BE2C (cell line): ENCODE data around the gene LRRTM4.

Experiments used
- DNase-seq: peaks from one replicate; pipeline ENCODE4 v3.0.0-alpha.2; 2020
- H3K27me3 ChIP-seq: fragments of 250-450 bp; sonication (Bioruptor Pico); 2 replicates; pipeline ENCODE4 v1.5.1; 2020; ENCODE audit warnings: mild to moderate bottlenecking
- H3K36me3 ChIP-seq: fragments of 250-450 bp; sonication (Bioruptor Pico); 2 replicates; pipeline ENCODE4 v1.5.1; 2020; ENCODE audit warnings: mild to moderate bottlenecking
- H3K4me1 ChIP-seq: fragments of 250-450 bp; sonication (Bioruptor Pico); 2 replicates; pipeline ENCODE4 v1.5.1; 2020
- H3K4me3 ChIP-seq: 2 replicates; pipeline ENCODE4 v1.5.1; 2011; ENCODE audit warnings: low read depth, low read length
- H3K9me3 ChIP-seq: fragments of 250-450 bp; sonication (Bioruptor Pico); 2 replicates; pipeline ENCODE4 v1.5.1; 2020
- TF ChIP-seq, protein P1 (sequence below): IDR thresholded peaks from 2 replicates; pipeline ENCODE4 v1.5.1; 2012; ENCODE audit warnings: mild to moderate bottlenecking, low read depth, low read length

LRRTM4 gene

DNA sequence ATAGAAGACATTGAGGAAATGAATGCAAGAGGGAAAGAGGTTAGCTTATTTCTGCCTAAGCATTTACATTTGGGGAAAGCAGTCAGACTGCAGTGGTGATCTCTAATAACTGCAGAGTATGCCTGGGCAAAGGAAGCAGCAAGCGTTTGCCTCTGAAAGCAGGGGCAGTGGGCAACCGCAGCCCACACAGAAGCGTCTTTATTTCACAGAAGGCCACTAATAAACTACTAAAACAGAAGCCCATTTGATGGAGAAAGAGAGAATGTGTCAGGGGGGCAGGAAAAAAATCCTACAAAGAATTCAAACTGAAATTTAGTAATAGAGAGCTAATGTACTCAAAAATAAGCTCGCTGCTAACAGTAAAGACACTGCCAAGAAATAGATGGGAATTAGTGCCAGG is 53.1 kb downstream of the LRRTM4 start:
- Histone ChIP-seq H3K4me1 (no peaks in the 10 kb centered on the region), H3K36me3 (no peaks in the 10 kb centered on the region), H3K9me3 (no peaks in the 10 kb centered on the region), H3K27me3 (no peaks in the 10 kb centered on the region), H3K4me3 (no peak overlapping the region)
- DNase-seq = no peak
- TF ChIP-seq, protein P1, sequence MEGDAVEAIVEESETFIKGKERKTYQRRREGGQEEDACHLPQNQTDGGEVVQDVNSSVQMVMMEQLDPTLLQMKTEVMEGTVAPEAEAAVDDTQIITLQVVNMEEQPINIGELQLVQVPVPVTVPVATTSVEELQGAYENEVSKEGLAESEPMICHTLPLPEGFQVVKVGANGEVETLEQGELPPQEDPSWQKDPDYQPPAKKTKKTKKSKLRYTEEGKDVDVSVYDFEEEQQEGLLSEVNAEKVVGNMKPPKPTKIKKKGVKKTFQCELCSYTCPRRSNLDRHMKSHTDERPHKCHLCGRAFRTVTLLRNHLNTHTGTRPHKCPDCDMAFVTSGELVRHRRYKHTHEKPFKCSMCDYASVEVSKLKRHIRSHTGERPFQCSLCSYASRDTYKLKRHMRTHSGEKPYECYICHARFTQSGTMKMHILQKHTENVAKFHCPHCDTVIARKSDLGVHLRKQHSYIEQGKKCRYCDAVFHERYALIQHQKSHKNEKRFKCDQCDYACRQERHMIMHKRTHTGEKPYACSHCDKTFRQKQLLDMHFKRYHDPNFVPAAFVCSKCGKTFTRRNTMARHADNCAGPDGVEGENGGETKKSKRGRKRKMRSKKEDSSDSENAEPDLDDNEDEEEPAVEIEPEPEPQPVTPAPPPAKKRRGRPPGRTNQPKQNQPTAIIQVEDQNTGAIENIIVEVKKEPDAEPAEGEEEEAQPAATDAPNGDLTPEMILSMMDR = no peak

DNA sequence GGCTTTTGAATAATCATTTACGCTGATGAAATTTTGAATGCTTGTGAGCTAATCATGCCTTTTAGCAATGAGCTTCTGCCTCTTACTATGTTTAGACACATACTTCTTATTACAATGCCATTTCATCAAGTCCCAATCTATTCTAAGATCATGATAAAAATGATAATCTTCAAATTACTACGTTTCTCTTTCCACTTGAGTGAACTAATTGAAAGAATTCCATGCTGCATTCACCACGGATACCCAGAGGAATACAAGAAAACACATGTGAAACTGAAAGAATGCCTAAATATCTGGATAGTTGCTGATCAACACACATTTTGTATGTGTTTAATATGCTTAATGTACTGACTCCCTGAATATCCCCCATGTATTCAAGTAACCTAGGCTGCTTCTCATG is 62.3 kb downstream of the LRRTM4 start:
- Histone ChIP-seq H3K27me3 (no peaks in the 10 kb centered on the region), H3K36me3 (no peaks in the 10 kb centered on the region), H3K9me3 (no peaks in the 10 kb centered on the region), H3K4me1 (no peaks in the 10 kb centered on the region), H3K4me3 (no peak overlapping the region)
- no peak for DNase-seq
- TF ChIP-seq, protein P1 = no peak

DNA sequence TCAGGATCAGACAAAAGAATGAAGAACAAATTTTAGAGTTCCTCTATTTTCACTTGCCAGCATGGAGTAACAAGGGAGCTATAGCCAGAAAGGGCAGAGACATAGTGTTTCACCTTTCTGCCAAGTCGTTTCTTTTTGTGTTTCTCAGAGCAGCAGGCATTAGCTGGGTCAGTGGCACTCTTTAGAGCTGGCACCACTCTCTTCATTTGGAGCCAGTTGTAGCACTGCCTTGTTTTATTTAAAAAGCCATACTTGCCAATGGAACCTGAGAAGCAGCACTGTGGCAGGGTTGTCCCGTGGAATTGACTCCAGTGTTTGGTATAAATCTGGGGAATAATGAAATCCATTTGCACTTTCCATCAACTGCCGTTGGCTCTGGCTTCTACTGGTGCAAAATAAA is 64.0 kb downstream of the LRRTM4 start:
- Histone ChIP-seq H3K27me3 (no peaks in the 10 kb centered on the region), H3K9me3 (no peaks in the 10 kb centered on the region), H3K36me3 (no peaks in the 10 kb centered on the region), H3K4me1 (no peaks in the 10 kb centered on the region), H3K4me3 (no peak overlapping the region)
- TF ChIP-seq, protein P1 = no peak
- DNase-seq = no peak

DNA sequence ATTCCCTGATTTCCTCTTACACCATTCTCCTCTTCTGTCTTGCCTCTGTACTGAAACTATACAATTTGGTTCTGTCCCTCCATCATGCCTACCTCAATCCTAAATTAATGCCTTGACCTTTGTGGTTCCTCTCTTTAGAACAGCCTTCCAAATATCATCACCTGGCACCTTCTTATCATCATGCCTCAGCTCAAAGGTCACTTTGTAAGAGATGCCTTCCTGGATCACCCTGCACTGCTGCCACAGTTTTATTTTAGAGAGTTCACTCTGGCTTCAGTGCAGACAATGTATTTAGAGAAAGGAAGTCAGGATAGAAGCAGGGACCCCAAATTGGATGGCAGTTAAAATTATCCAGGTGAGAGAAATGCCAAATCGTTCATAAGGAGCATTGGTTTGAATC is 64.5 kb downstream of the LRRTM4 start:
- no peak overlapping the region for H3K4me3 ChIP-seq
- H3K4me1 ChIP-seq = no peaks in the 10 kb centered on the region
- no peaks in the 10 kb centered on the region for H3K27me3 ChIP-seq
- DNase-seq = no peak
- no peaks in the 10 kb centered on the region for H3K9me3 ChIP-seq
- TF ChIP-seq, protein P1 = no peak
- no peaks in the 10 kb centered on the region for H3K36me3 ChIP-seq

DNA sequence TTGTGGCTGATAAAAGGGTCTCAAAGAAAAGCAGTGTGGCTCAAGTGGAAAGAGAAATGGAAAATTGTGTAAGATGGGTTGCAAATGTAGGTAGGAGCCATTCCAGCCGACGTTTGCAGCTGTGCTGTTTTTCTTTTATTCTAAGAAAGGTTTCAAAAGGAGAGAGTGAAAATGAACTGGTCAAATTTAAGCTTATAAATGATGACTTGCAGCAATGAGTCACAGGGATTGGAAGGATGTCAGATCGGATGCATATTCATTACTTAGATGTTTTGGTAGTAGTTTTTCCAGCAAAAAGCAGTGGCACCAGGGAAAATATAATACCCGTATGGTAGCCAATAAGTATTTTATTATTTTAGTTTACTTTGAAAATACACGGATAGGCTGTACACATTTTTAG is 79.1 kb downstream of the LRRTM4 start:
- no peaks in the 10 kb centered on the region for H3K36me3 ChIP-seq
- H3K4me3 ChIP-seq = no peak overlapping the region
- no peaks in the 10 kb centered on the region for H3K4me1 ChIP-seq
- TF ChIP-seq, protein P1 = no peak
- H3K27me3 ChIP-seq = no peaks in the 10 kb centered on the region
- no peak for DNase-seq
- no peaks in the 10 kb centered on the region for H3K9me3 ChIP-seq

DNA sequence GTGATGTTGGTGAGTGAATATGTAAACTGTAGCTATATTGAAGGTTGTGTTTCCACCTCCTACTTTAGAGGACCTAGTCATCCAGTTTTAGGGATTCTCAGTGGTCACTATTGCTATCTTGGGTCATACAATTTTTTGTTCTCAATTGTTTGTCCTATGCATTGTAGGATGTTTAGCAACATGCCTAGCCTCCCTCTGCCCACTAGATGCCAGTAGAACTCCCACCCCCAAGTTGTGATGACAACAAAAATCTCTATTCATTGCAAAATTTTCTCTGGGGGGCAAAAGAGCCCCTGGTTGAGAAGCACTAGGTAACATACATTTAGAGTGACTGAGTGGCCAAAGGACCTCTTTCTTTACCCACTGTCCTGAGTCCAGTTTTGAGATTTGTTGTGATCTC is 87.3 kb downstream of the LRRTM4 start:
- TF ChIP-seq, protein P1 = peak; percentile 49

More for the DNA sequence above, 87.3 kb downstream of the LRRTM4 start:
- H3K36me3 ChIP-seq = no peaks in the 10 kb centered on the region
- no peak overlapping the region for H3K4me3 ChIP-seq
- no peaks in the 10 kb centered on the region for H3K27me3 ChIP-seq
- no peaks in the 10 kb centered on the region for H3K4me1 ChIP-seq
- no peak for DNase-seq
- no peaks in the 10 kb centered on the region for H3K9me3 ChIP-seq
